ENCODE results near the gene ODAD3. TPM values are rescaled to one million over a fixed set of nuclear protein-coding genes. Genes with fewer than 3 reads are reported as not detected.
"Not testable (repeated sequence)": the region's sequence is repeated elsewhere in the genome, so short reads cannot be mapped to it uniquely, and the experiment has no call there.

Gene ODAD3
- polyA plus RNA-seq, 10 donors: 0.16 to 0.46 (median 0.26) TPM; not detected in 1

- not testable (repeated sequence) for DNase-seq
These were observed 28.2 kb downstream of the ODAD3 start for GRCh38 chr19:11406703-11407236.

DNA sequence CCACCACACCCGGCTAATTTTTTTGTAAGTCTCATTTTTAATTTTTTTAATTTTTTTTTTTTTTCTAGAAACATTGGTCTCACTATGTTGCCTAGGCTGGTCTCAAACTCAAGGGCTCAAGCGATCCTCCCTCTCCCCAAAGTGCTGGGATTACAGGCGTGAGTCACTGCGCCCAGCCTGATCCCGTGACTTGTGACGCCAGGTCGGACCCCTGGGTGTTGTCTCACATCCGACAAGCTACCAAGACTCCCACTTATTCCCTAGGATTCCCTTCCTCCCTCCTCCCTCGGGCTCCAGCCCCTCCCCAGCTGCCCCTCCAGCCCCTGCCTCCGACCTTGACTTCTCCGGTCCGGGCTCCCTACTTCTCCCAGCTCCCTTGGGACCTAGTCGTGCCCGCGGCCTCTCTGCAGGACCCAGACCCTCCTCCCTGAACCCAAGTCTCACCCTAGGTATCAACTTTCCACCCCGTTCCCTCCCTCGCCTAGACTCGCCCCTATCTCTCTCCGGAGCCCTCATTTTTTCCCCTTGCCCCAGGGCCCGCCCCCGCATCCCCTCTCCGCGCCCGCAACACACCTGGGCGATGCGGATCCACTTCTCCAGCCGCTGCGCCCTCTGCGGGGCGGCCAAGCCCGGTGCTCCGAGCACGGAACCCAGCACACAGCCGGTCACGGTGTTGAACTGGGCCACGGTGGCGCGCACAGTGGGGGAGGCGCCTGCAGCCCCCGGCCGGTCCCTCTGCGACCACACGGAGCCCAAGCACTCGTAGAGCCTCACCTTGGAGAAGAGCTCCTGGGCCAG lies 28.9 kb downstream of the ODAD3 start:
- peak in 1 of 3 donors; percentile 24 for DNase-seq

GRCh38 chr19:11404588-11405222 lies 30.2 kb downstream of the ODAD3 start:
- no peak for DNase-seq

DNA sequence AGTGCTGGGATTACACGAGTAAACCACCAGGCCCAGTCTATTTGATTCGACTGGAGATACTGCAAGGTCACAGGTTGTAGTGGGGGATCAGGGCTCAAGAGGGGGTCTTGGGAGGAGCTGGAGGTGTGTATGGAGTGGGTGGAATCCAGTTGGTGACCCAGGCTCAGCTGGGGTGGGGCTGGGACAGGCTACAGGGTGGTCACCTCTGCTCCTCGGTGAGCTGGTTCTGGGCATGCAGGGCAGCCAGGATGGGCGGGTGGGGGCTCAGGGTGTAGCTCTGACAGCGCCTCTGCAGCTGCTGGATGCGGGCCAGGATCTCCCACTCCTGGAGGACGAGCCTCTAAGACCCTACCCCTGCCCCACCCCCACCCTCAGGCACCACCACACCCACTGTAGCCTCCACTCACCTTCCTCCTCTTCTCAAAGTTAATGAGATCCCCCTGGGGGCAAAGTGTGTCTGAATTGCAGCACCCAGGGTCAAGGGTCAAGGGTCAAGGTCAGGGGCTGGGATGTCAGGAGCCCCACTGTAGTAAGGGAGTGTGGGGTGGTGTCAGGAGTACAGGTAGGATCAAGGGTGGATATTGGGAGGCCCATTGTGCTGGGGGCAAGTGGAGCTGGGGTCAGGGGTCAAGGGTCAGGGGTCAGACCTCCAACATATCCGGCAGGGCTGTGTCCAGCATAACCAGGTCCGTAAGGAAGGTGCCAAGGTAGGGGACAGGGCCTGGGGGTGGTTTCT lies 32.9 kb downstream of the ODAD3 start:
- DNase-seq: no peak

GRCh38 chr19:11400798-11401197 lies 34.1 kb downstream of the ODAD3 start:
- DNase-seq: no peak

- DNase-seq: no peak
These were observed 35.3 kb downstream of the ODAD3 start for GRCh38 chr19:11399667-11400066.

DNA sequence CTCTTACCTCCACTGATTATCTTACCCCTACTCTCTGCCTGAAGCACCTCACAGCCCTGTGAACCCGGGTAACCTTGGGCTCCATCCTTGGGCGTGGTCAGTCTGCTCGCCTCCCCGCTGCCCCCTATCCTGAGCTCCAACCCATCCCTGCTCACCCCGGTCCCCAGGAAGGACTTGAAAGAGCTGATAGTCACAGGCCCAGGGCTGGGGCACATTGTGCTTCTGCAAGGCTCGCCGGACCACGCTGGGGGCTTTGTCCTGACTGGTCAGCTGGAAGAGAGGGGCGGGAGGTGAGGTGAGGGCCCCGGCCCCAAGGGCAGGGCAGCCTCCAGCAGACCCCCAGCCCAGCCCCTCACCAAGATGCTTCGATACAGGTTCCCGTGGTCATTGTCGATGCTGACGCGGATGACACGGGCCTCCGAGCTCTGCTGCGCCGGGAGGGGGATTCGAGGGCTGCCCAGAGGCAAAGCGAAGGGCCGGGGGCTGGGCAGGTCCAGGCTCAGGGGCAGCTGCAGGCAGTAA lies 37.8 kb downstream of the ODAD3 start:
- no peak for DNase-seq

DNA sequence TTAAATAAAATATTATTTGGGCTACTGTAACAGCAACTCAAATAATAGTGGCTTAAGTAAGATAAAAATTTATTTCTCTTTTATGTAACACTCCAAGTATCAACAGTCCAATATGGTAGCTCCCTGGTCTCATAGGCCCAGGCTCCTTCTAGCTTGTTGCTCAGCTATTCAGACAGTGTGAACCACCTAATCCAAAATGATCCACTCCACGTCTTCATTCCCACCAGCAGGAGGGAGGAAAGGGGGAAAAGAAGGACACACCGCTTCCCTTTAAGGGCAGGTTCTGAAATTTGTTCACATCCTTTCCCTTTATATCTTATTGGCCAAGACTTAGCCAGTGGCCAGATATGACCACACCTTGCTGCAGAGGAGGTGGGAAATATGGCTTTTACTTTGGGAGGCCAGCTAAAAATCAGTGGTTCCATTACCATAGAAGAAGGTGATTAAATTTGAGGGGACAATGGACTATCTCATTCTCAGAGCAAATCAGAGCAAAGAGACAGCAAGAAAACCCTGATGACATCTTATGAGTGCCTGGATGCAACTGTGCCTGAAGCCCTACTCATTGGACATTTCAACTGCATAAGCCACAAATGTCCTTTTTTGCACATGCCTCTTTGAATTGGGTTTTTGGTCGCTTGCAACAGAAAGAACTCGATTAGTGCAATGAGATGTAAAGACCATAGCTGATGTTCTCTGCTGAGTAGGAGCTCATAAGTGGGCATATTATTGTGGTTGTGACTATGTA lies 43.8 kb downstream of the ODAD3 start:
- DNase-seq: no peak

- no peak for DNase-seq
These were observed 44.6 kb downstream of the ODAD3 start for GRCh38 chr19:11390359-11390758.

DNA sequence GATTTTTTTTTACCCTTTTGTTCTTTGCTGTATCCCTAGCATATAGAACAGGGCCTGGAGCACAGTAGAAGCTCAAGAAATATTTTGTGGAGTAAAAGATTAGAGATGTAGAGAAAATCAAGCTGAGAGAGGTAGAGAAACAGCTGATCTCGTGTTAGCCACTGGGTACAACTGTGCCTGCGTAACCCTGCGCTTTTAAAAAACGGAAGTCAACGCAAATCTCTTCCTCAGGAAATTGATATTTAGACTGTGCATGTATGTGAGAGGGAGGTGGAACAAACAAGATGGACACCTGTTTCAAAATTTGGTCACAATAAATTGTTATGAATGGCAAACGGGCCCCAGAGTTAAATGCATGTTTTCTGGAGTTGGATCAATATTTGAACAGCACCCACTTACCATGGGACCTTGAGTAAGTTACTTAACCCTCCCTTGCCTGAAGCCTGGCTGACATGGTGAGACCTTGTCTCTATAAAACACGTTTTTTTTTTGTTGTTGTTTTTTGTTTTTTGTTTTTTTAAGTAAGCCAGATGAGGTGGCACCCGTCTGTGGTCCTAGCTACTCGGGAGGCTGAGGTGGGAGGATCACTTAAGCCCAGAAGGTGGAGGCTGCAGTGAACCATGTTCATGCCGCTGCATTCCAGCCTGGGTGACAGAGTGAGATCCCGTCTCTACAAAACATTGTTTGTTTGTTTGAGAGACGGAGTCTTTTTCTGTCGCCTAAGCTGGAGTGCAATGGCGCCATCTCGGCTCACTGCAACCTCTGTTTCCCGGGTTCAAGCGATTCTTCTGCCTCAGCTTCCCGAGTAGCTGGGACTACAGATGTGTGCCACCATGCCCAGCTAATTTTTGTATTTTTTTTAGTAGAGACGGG lies 47.5 kb downstream of the ODAD3 start:
- DNase-seq: no peak

- no peak for DNase-seq
These were observed 50.2 kb downstream of the ODAD3 start for GRCh38 chr19:11384778-11385129.

- DNase-seq: no peak
These were observed 51.2 kb downstream of the ODAD3 start for GRCh38 chr19:11383706-11384048.

GRCh38 chr19:11382898-11383705 lies 51.8 kb downstream of the ODAD3 start:
- DNase-seq: peak in 1 of 3 donors; percentile 50

DNA sequence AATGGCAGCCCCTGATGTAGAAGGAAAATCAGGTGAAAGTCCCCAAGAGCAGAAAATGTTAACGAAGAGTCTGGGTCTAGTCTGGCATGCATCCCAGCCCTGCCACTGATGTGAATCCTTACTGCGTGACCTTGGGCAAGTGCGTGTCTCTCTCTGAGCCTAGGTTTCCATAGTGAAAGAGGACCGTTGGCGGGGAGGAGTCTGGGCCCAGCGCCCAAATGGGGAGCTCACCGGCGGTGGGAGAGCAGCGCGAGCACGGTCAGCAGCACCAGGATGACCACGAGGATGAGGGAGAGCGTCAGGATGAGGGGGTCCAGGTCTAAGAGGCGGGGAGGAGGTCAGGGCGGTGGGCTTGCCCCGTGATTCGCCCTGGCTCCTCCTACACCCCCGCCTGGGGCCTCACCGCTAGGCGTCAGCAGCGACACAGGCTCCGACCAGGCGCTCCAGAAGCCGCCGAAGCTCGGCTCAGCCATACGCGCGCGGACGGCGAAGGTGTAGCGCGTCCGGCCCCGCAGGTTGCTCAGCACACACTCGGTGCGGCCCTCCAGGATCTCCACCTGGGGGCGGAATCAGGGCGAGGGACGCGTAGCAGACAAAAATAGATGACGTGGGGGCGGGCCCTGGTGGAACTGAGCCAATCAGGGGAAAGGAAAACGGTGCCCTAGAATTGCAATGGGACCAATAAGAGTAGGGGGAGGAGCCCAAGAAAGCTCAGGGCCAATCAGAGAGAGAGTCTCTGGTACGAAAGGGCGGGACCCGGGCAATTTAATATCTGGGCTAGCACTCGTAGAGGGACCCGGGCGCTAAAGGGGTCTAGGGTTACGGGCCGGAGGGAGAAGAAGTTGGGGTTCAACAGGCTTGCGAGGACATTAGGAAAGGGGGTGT lies 54.0 kb downstream of the ODAD3 start:
- DNase-seq: peak; percentile 96 to 98 (median 97)

- no peak for DNase-seq
These were observed 55.0 kb downstream of the ODAD3 start for GRCh38 chr19:11379857-11380350.

DNA sequence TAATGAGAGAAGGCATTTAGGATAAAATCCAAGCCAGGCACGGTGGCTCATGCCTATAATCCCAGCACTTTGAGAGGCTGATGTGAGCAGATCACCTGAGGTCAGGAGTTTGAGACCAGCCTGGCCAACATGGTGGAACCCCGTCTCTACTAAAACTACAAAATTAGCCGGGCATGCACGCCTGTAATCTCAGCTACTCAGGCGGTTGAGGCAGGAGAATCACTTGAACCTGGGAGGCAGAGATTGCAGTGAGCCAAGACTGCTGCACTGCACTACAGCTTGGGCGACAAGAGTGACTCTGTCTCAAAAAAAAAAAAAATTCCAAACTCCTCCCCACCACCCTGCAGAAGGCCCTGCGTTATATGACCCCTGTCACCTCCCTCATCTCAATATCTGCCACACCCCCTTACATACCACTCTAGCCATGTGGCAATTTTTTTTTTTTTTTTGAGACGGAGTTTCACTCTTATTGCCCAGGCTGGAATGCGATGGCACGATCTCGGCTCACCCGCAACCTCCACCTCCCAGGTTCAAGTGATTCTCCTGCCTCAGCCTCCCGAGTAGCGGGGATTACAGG lies 55.6 kb downstream of the ODAD3 start:
- DNase-seq: not testable (repeated sequence)

DNA sequence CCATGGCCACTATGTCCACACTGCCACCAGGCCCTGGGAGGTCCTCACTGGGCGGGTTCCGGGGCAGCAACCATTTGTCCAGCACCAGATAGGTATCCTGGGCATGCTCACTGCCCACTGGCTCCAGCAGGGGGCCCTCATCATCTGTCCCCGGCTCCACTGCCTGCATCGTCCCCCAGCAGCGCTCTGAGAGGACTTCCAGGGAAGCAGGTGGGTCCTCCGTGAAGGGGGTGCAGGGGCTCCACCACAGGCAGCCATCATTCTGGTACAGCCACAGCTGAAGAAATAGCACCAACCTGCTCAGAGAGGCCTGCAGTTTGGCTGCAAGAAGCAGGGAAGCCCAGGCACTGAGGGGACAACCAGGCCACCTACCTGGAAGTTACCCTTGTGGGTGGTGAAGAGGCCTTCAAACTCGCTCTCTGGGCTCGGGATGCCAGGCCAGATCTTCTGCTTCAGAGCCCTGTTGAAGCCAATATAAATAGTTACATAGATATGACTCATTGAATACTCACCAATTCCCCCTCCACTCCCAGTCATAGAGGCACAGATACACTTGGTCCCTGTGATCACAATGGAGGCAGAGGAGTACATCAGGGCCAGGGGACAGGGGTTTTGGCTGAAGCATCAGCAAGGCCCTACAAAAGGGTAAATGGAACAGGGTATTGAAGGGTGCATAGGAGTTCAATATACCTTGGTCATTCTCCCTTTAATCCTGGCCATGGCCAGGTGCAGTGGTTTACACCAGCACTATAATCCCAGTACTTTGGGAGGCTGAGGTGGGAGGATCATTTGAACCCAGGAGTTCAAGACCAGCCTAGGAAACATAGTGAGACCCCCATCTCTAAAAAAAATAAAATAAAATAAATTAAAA lies 56.4 kb downstream of the ODAD3 start:
- DNase-seq: peak in 2 of 3 donors; percentile 38 to 50

Data from muscle of back (tissue), 11 donors.